Stimulated activated CD4-positive, alpha-beta T cell treated with anti-CD3 and anti-CD28 coated beads, Interleukin-12 subunit alpha, Interleukin-12 subunit beta, amount 100 ng/mL, for 4 hours (primary cell): ENCODE data around the gene KCNMA1.
"Not testable (repeated sequence)": the region's sequence is repeated elsewhere in the genome, so short reads cannot be mapped to it uniquely, and the experiment has no call there.

ENCODE experiments used
- DNase-seq: peaks from one replicate; pipeline ENCODE4 v3.0.0-alpha.2; 2020

Gene KCNMA1

GRCh38 chr10:77602913-77603533 lies 34.6 kb downstream of the KCNMA1 start:
- no peak for DNase-seq

- no peak for DNase-seq
These were observed 35.2 kb downstream of the KCNMA1 start for GRCh38 chr10:77602231-77602912.

DNA sequence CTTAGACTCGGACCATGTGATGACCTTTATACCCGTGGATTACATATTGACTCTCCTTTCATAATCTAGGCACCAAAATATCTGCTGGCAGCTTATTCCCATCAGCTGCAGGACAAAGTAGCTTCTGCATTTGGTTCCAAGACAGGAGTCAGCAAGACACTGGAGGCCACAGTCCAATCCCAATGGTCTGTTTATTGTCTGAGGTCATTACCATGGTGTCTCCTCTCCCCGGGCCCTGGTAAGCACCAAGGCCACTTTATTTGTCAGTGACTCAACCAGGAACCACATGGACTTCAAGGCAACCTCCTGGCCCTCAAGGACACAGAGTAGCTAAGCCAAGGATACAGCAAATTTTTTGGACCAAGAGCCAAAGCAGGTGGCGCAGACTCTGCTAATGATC lies 36.1 kb downstream of the KCNMA1 start:
- no peak for DNase-seq

DNA sequence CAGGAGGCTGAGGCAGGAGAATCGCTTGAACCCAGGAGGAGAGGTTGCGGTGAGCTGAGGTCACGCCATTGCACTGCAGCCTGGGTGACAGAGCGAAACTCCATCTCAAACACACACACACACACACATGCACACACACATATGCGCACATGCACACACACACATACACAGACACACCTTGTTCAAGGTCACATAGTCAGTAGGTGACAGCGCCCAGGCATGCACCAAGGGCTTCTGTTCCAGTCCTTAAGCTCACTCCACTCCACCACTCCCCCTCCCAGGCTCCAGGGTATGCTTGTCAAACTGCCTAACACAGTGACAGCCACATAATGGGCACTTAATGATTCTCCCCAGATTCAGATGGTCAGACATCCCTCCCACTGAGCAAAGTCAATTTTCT lies 37.0 kb downstream of the KCNMA1 start:
- DNase-seq: no peak

GRCh38 chr10:77599651-77600050 lies 38.0 kb downstream of the KCNMA1 start:
- no peak for DNase-seq

GRCh38 chr10:77598606-77599005 lies 39.0 kb downstream of the KCNMA1 start:
- no peak for DNase-seq

- DNase-seq: no peak
These were observed 40.0 kb downstream of the KCNMA1 start for GRCh38 chr10:77597560-77597959.

DNA sequence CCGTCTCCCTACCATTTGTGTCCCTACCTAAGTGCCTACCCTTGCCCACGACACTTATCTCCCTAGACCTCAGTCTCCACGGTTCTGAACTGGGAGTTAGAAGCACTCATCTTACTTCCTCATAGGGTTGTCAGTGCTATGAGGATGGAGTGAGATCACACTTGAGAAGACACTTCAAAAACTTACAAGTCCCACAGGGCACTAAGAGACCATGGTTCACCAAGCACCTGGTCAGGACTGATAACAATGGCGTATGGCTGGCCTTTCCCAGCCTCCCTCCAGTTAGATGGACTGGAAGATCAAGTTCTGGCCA lies 43.2 kb downstream of the KCNMA1 start:
- no peak for DNase-seq

- DNase-seq: no peak
These were observed 43.7 kb downstream of the KCNMA1 start for GRCh38 chr10:77593771-77594470.

- DNase-seq: no peak
These were observed 44.5 kb downstream of the KCNMA1 start for GRCh38 chr10:77592946-77593636.

DNA sequence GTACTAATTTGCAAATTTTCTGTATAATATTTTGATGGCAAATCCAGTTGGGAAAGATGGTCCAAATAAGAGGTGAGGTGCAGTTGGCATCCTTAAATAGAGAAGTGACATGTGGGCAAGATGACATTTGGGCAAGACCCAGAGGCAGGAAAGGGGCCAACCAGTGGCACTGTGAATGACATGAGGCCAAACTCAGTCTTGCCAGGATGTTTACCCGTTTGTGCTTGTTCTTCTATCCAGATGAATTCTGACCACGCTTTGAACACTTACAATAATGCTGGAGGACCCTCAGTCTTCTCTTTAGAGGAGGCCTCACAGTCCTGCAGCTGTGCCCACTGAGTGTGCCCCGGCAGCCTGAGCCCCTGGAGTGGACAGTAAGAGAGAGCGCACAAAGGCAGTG lies 45.1 kb downstream of the KCNMA1 start:
- no peak for DNase-seq

DNA sequence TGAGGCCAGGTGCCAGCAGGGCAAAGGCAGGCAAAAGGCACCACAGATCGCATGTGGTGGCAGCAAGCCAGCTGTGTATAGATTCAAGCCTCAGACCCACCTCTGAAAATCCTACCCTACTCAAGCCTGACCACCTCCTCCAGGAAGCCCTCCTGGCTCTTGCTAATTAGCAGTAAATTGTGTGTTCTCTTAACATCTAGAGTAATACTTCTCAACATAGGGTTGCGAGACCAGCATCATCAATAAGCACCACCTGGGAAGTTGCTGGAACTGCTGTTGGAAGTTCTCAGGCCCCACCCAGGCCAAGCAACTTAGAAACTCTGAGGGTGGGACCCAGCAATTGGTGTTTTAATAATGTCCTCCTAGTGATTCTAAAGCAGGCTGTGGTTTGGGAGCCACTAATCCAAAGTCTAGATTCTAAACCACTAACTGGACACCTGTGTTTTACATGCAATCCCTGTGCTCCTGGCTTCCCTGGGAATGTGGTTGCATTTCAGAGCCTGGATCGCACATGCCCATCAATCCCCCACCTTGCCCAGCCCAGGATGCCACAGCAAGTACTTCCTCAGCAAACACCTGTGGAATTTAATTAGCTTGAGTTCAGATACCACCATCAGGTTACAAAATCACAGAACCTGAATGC lies 46.2 kb downstream of the KCNMA1 start:
- no peak for DNase-seq

- DNase-seq: no peak
These were observed 47.0 kb downstream of the KCNMA1 start for GRCh38 chr10:77590344-77591237.

DNA sequence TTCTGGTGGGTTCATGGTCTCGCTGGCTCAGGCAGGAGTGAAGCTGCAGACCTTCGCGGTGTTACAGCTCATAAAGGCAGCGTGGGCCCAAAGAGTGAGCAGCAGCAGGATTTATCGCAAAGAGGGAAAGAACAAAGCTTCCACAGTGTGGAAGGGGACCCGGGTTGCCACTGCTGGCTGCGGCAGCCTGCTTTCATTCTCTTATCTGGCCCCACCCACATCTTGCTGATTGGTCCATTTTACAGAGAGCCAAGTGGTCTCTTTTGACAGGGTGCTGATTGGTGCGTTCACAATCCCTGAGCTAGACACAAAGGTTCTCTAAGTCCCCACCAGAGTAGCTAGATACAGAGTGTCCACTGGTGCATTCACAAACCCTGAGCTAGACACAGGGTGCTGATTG lies 47.9 kb downstream of the KCNMA1 start:
- DNase-seq: not testable (repeated sequence)

DNA sequence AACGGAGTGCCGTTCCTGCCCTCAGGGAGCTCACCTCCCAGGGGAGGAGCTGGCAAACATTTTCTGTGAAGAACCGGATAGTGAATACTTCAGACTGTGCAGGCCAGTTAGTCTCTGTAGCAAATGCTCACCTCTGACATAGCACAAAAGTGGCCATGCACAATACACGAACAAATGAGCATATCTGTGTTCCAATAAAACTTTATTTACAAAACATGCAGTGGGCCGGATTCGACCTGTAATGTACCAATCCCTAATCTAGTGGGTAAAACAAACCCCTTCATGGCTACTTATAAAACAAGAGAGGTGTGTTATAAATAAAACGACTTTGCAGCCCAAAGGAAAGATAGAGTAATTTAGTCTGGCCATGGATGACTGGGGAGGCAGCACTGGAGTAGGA lies 48.7 kb downstream of the KCNMA1 start:
- no peak for DNase-seq

DNA sequence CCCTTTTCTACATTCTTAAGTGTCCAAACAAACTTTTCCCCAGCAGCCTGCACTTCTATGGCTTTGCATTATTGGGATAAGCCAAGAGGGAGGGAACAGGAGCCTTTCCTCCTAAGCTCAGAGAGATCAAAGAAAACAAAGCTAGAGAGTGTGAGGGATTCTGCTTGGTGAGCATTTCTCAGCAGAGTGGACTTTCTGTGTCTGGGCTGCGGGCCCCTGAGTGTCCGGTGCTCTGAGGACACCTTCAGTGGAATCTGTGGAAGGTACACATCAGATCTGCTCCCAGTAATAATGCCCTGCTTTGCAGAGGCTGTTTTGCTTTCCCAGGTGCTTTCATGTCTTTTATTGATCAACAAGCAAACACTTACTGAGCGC lies 50.2 kb downstream of the KCNMA1 start:
- no peak for DNase-seq

DNA sequence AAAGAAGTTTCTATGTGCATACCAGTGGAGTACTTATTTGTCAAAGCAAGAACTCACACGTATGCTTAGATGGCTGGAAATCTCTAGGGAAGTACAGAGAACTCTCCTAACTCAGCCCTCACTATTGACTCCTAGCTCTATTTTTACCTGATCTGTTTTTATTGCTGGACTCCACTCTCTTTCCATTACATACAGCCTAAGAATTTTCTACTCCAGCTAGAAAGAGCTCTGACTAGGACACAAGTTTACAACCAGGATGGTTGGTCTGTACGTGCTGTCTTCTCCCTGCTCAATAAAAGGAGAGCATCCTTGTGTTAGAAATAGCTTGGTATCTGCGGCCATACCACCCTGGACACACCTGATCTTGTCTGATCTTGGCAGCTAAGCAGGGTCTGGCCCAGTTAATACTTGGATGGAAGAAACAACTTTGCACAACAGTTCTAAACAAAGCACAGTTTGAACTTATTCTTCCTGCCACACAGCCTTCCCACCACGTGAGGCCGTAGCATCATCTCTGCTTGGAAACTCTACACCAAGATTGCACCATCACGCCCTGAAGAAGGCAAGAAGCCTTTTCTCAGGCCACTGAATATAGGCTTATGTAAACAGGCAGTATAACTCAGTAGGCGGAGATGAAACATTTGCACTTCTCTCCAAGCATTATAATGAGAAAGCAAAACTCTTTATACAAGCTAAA lies 50.7 kb downstream of the KCNMA1 start:
- no peak for DNase-seq

GRCh38 chr10:77584938-77585337 lies 52.7 kb downstream of the KCNMA1 start:
- no peak for DNase-seq

DNA sequence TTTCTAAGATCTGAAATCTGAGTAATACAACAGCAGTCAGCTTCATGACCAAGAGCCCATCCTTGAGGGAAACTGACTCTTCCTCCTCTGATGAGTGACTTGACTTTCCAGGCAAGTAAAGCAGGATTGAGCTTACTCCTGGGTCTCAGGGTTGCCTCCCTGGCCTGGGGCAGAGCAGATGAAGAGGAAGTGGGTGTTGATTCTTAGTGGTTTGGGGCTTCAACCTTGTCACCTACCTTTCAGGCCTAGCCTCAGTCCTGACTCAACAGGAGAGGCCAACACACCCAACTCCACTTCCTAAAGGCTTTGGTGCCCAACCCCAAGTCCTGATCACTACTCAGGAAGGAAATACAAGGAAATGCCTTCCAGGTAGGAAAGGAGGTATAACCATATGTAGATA lies 54.1 kb downstream of the KCNMA1 start:
- no peak for DNase-seq

DNA sequence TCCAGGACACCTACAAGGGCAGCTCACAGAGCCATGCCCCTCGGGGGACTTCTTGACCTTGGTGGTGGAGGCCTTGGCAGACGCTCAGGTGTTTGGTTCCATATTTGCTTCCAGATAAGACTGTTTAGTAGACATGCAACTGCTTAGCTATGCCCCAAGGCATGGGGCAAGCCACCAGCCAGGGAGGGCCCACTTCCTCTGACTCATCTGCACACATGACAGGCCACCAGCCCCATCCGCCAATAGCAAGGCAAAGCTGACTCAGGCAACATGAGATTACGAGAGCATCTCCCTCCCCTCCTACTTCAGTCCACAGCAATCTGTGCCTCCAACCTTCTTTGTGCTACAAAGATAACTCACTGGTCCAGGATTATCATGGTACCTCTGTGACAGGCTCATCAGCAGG lies 54.9 kb downstream of the KCNMA1 start:
- DNase-seq: no peak

DNA sequence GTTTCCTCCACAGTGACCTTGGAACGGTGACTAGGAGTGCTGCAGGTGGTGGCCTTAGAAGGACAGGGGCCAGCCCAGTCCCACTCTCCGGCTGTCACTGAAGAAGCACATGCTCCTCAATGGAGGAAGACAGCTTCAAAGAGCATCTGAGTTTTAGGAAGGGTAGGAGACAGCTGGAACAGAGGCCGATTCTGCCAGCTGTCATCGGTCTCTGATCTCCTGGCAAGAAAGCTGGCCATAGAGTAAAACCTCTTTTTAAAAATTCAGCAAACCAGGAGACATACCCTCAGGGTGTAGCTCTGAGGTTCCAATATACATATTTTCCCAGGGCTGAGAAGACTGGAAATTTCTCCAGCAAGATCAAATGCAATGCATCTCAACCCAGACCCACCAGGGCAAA lies 55.9 kb downstream of the KCNMA1 start:
- no peak for DNase-seq

DNA sequence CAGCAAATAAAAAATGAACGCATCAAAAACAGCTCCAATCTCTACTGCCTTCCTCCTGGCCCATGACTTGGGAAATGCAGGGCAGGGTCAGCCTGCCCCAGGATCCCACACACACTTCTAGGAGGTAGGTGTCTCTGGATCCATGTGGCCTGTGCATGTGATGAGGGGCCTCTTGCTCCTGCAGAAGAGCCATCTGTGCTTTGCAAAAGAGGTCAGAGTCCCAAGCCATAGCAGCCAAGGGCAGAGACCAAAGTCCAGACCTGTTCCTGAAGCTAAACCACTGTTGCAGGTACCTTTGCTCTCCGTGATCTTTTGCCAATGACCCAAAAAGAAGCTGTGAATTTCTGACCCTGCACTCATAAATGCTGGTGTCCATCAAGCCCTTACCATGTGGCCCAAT lies 57.1 kb downstream of the KCNMA1 start:
- DNase-seq: no peak
